IMR-90 (cell line): ENCODE results near the gene PLCH1. TPM values are rescaled to one million over a fixed set of nuclear protein-coding genes. Genes with fewer than 3 reads are reported as not detected.

ENCODE experiments used
- ATAC-seq: fragments of 200-7000 bp; cut with Tn5 transposase; 2 replicates; pipeline ENCODE4 v1.9.1; 2020; ENCODE audit warnings: low read depth, mild to moderate bottlenecking, moderate library complexity
- BruUV-seq: library from RNA; stranded (reverse); fragments of 400-500 nt; replicated peaks from 2 replicates; lab custom pipeline; 2021; lab: Mats Ljungman, UMichigan
- CTCF ChIA-PET: fragments of 300-600 bp; formaldehyde crosslinking; extraction: SDS; loops from one replicate; lab custom pipeline; 2021; ENCODE audit warnings: antibody characterized with exemption; lab: Yijun Ruan, JAX
- POLR2A ChIA-PET: fragments of 300-600 bp; sonication (Branson Sonifier 250); formaldehyde crosslinking; loops from one replicate; lab custom pipeline; 2022; ENCODE audit warnings: antibody characterized with exemption; ENCODE audit not compliant: unreplicated experiment; lab: Charles Lee
- DNase-seq: peaks from one replicate; pipeline ENCODE4 v3.0.0; 2013
- H2AFZ ChIP-seq: replicated peaks from 2 replicates; pipeline ENCODE3; 2013; ENCODE audit warnings: low read length, mild to moderate bottlenecking; ENCODE audit not compliant: poor library complexity
- H2AK5ac ChIP-seq: 2 replicates; pipeline ENCODE4 v1.6.1; 2013; ENCODE audit warnings: low read depth, low read length, inconsistent platforms
- H2AK9ac ChIP-seq: replicated peaks from 2 replicates; pipeline ENCODE3; 2013; ENCODE audit warnings: mild to moderate bottlenecking, low read depth, low read length, moderate library complexity; ENCODE audit not compliant: poor library complexity
- H2BK120ac ChIP-seq: 2 replicates; pipeline ENCODE4 v1.6.1; 2013; ENCODE audit warnings: low read depth, low read length, inconsistent platforms
- H2BK15ac ChIP-seq: 3 replicates; pipeline ENCODE4 v1.6.1; 2013; ENCODE audit warnings: low read depth, low read length, inconsistent platforms
- H2BK20ac ChIP-seq: 2 replicates; pipeline ENCODE4 v1.6.1; 2013; ENCODE audit warnings: low read depth, mild to moderate bottlenecking, inconsistent platforms, low read length, moderate library complexity
- H2BK5ac ChIP-seq: 2 replicates; pipeline ENCODE4 v1.6.1; 2013; ENCODE audit warnings: mild to moderate bottlenecking, low read depth, low read length, inconsistent platforms; ENCODE audit not compliant: poor library complexity, severe bottlenecking
- H3K14ac ChIP-seq: replicated peaks from 2 replicates; pipeline ENCODE4 v1.6.1; 2013; ENCODE audit warnings: low read depth, low read length, inconsistent platforms
- H3K18ac ChIP-seq: 2 replicates; pipeline ENCODE4 v1.6.1; 2013; ENCODE audit warnings: low read depth, low read length, control low read depth
- H3K23ac ChIP-seq: 2 replicates; pipeline ENCODE4 v1.6.1; 2013; ENCODE audit warnings: low read depth, low read length, inconsistent platforms
- H3K27ac ChIP-seq: 2 replicates; pipeline ENCODE4 v1.5.1; 2013; ENCODE audit warnings: mild to moderate bottlenecking, control low read depth, low read length; ENCODE audit not compliant: insufficient read depth
- H3K27me3 ChIP-seq: 2 replicates; pipeline ENCODE4 v1.6.1; 2013; ENCODE audit warnings: low read length; ENCODE audit not compliant: control insufficient read depth, insufficient read depth
- H3K36me3 ChIP-seq: 2 replicates; pipeline ENCODE4 v1.6.1; 2013; ENCODE audit warnings: low read length, mixed read lengths; ENCODE audit not compliant: control insufficient read depth, insufficient read depth
- H3K4ac ChIP-seq: 2 replicates; pipeline ENCODE4 v1.6.1; 2013; ENCODE audit warnings: low read depth, low read length, inconsistent platforms
- H3K4me1 ChIP-seq: 2 replicates; pipeline ENCODE4 v1.6.1; 2013; ENCODE audit warnings: low read length, mixed read lengths; ENCODE audit not compliant: control insufficient read depth, insufficient read depth
- H3K4me2 ChIP-seq: 2 replicates; pipeline ENCODE4 v1.6.1; 2013; ENCODE audit warnings: low read depth, mild to moderate bottlenecking, control low read depth, low read length, moderate library complexity
- H3K4me3 ChIP-seq: 2 replicates; pipeline ENCODE4 v1.5.1; 2013; ENCODE audit warnings: low read depth, mild to moderate bottlenecking, control low read depth, low read length, moderate library complexity; ENCODE audit not compliant: insufficient read depth
- H3K56ac ChIP-seq: 2 replicates; pipeline ENCODE4 v1.6.1; 2013; ENCODE audit warnings: low read length, inconsistent platforms; ENCODE audit not compliant: insufficient read depth; ENCODE audit errors: extremely low read depth
- H3K79me1 ChIP-seq, 2 experiments: 2 replicates each; pipeline ENCODE4 v1.6.1; 2013; ENCODE audit warnings: low read length in 2 of 2, inconsistent platforms in 1 of 2, low read depth in 1 of 2
- H3K9ac ChIP-seq: 2 replicates; pipeline ENCODE4 v1.6.1; 2013; ENCODE audit warnings: low read depth, low read length, control low read depth
- H3K9me1 ChIP-seq: 2 replicates; pipeline ENCODE4 v1.6.1; 2013; ENCODE audit warnings: low read length, inconsistent platforms; ENCODE audit not compliant: insufficient read depth
- H3K9me3 ChIP-seq: 2 replicates; pipeline ENCODE4 v1.6.1; 2013; ENCODE audit warnings: low read length; ENCODE audit not compliant: control insufficient read depth, insufficient read depth
- H4K20me1 ChIP-seq: 2 replicates; pipeline ENCODE4 v1.6.1; 2013; ENCODE audit warnings: low read length, inconsistent platforms; ENCODE audit not compliant: insufficient read depth
- H4K5ac ChIP-seq: 2 replicates; pipeline ENCODE4 v1.6.1; 2013; ENCODE audit warnings: mild to moderate bottlenecking, low read depth, low read length, control low read depth
- H4K8ac ChIP-seq, 2 experiments: 2 replicates each; pipeline ENCODE4 v1.6.1; 2013; ENCODE audit warnings: low read depth in 2 of 2, low read length in 2 of 2, control low read depth in 1 of 2, inconsistent platforms in 1 of 2
- H4K91ac ChIP-seq: 2 replicates; pipeline ENCODE4 v1.6.1; 2013; ENCODE audit warnings: low read depth, low read length, inconsistent platforms; ENCODE audit not compliant: insufficient read depth
- BHLHE40 ChIP-seq: fragments of 150-350 bp; IDR thresholded peaks from 2 replicates; pipeline ENCODE4 v1.6.1; 2016; ENCODE audit warnings: mild to moderate bottlenecking, low read depth, low read length
- CTCF ChIP-seq: conservative IDR thresholded peaks from 2 replicates; pipeline ENCODE4 v1.5.1; 2012; ENCODE audit warnings: mild to moderate bottlenecking, low read depth, low read length, improper control_type of control experiment
- MXI1 ChIP-seq: IDR thresholded peaks from 2 replicates; pipeline ENCODE4 v1.6.1; 2012; ENCODE audit warnings: low read depth, mild to moderate bottlenecking, low read length, moderate library complexity, borderline replicate concordance
- NFE2L2 ChIP-seq: fragments of 150-350 bp; IDR thresholded peaks from 2 replicates; pipeline ENCODE4 v1.6.1; 2016; ENCODE audit warnings: low read depth, mild to moderate bottlenecking, low read length
- POLR2A ChIP-seq: IDR thresholded peaks from 2 replicates; pipeline ENCODE4 v1.6.1; 2012; ENCODE audit warnings: mild to moderate bottlenecking, low read depth, low read length
- RAD21 ChIP-seq: IDR thresholded peaks from 2 replicates; pipeline ENCODE4 v1.6.1; 2012; ENCODE audit warnings: low read length, improper control_type of control experiment
- RCOR1 ChIP-seq: IDR thresholded peaks from 2 replicates; pipeline ENCODE4 v1.6.1; 2012; ENCODE audit warnings: mild to moderate bottlenecking, low read length, improper control_type of control experiment; ENCODE audit not compliant: insufficient replicate concordance
- SMC3 ChIP-seq: fragments of 150-350 bp; IDR thresholded peaks from 2 replicates; pipeline ENCODE4 v1.6.1; 2016; ENCODE audit warnings: low read depth, mild to moderate bottlenecking, antibody characterized with exemption, low read length, moderate library complexity
- WGBS, 2 experiments: methylation state at CpG; one replicate each; pipeline versions ENCODE4 v1.1.5 to v1.1.7; 2013; ENCODE audit warnings: missing lambda C conversion rate in 2 of 2; ENCODE audit not compliant: insufficient read length in 1 of 2; ENCODE audit errors: extremely low coverage in 2 of 2; 5-methylcytosine and 5-hydroxymethylcytosine counted together
- dilution Hi-C: fragments of 300-500 bp; cut with HindIII; formaldehyde crosslinking; loops from one replicate; pipeline ENCODE4 v1.14.3; 2018; ENCODE audit warnings: low sequenced_read_pairs; ENCODE audit not compliant: unreplicated experiment
- in situ Hi-C: fragments of 300-500 bp; cut with MboI; formaldehyde crosslinking; loops from 3 replicates; pipeline ENCODE4 v1.14.3; 2019; ENCODE audit warnings: low sequenced_read_pairs, inconsistent platforms, mixed read lengths
- intact Hi-C: fragments of 100-400 bp; cut with micrococcal nuclease; formaldehyde crosslinking; loops from 2 replicates; pipeline ENCODE4 v1.10.0; 2022
- polyA plus RNA-seq, 3 experiments: library from polyadenylated mRNA; depleted of rRNA; stranded (reverse); fragments of >200 nt; gene quantifications; 2 replicates each; pipeline ENCODE4 v1.2.3, GENCODE V29; 2012; ENCODE audit warnings: low replicate concordance in 1 of 3
- total RNA-seq: library from RNA; depleted of rRNA; stranded (reverse); fragments of >200 nt; gene quantifications from 2 replicates; pipeline ENCODE4 v1.2.3, GENCODE V29; 2012
- TF ChIP-seq, protein P1 (sequence below): fragments of 150-350 bp; IDR thresholded peaks from 2 replicates; pipeline ENCODE4 v1.6.1; 2016; ENCODE audit warnings: low read depth, mild to moderate bottlenecking, low read length, moderate library complexity, borderline replicate concordance

The PLCH1 gene
- total and polyA plus RNA-seq, 2 of the 4 experiments (the other 2 are of a cell fraction), result not detected

DNA sequence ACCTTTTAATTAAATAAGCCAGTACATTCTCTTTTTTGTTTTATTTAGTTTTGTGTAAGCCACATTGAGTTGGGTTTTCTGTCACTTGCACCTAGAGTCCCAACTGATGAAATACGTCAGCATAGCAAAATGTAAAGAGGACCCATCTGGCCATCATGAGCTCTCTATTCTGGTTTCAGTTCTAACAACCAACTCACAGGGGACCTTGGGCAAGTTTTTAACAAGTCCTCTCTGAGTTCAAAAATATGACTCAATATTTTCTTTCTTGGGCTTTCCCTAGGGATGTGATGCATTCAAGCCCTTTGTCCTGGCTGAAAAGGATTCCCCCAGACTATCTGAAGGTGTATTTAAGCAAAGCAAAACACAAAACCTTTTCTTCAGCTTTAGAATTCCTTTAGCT, 32.9 kb downstream of the PLCH1 start:
- H3K27ac ChIP-seq, result no peak overlapping the region
- H3K4ac ChIP-seq, result no peak overlapping the region
- no peaks in the 10 kb centered on the region for H4K20me1 ChIP-seq
- H2BK15ac ChIP-seq, result no peak overlapping the region
- ATAC-seq, result no peak
- H3K14ac ChIP-seq, result no peak overlapping the region
- no peak overlapping the region for H3K18ac ChIP-seq
- no peak overlapping the region for H4K91ac ChIP-seq
- no peaks in the 10 kb centered on the region for H3K79me1 ChIP-seq
- no peak for DNase-seq
- H3K9me1 ChIP-seq, result no peaks in the 10 kb centered on the region
- no peak overlapping the region for H3K9ac ChIP-seq
- WGBS, 2 experiments, result no CpG with 5 or more reads among the region's 1 CpG
- dilution Hi-C loops, result no loop called here
- no peak overlapping the region for H2AK9ac ChIP-seq
- in situ Hi-C loops, result loop anchor here (25.0 kb wide), 1 partner anchor 950 kb away; no protein-coding TSS in a partner anchor
- H4K8ac ChIP-seq, result no peak overlapping the region
- no peak overlapping the region for H2BK5ac ChIP-seq
- H2AFZ ChIP-seq, result no peak overlapping the region
- no peaks in the 10 kb centered on the region for H3K36me3 ChIP-seq
- H3K4me1 ChIP-seq, result no peaks in the 10 kb centered on the region
- no peak overlapping the region for H2BK120ac ChIP-seq
- no peak overlapping the region for H3K4me3 ChIP-seq
- no peak overlapping the region for H4K5ac ChIP-seq
- H3K9me3 ChIP-seq, result no peaks in the 10 kb centered on the region
- no peak overlapping the region for H3K56ac ChIP-seq
- TF ChIP-seq, protein P1, sequence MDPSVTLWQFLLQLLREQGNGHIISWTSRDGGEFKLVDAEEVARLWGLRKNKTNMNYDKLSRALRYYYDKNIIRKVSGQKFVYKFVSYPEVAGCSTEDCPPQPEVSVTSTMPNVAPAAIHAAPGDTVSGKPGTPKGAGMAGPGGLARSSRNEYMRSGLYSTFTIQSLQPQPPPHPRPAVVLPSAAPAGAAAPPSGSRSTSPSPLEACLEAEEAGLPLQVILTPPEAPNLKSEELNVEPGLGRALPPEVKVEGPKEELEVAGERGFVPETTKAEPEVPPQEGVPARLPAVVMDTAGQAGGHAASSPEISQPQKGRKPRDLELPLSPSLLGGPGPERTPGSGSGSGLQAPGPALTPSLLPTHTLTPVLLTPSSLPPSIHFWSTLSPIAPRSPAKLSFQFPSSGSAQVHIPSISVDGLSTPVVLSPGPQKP, result no peak
- no peak for TF ChIP-seq RCOR1
- TF ChIP-seq RAD21, result no peak
- no peak for TF ChIP-seq NFE2L2
- TF ChIP-seq SMC3, result no peak
- no peak for TF ChIP-seq BHLHE40
- no peak for TF ChIP-seq CTCF
- TF ChIP-seq POLR2A, result no peak
- TF ChIP-seq MXI1, result no peak
- no TSS peak for BruUV-seq
- H2BK20ac ChIP-seq, result no peak overlapping the region
- ChIA-PET CTCF (interaction anchor here (0.6 to 1.6 kb wide), 5 partner anchors 9 to 330 kb away, joined by 3 to 7 read pairs (median 3); no protein-coding TSS in a partner anchor), POLR2A (no interaction called here)
- intact Hi-C loops, result no loop called here
- H3K27me3 ChIP-seq, result no peaks in the 10 kb centered on the region
- H3K23ac ChIP-seq, result no peak overlapping the region
- H2AK5ac ChIP-seq, result no peak overlapping the region
- no peak overlapping the region for H3K4me2 ChIP-seq
